Neuronal stem cell (in vitro differentiated cells): Measurements from ENCODE around the gene ZDHHC22.

Source experiments
- DNase-seq: peaks from one replicate; pipeline ENCODE4 v3.0.0-alpha.2; 2013; ENCODE audit warnings: low spot score
- H2AFZ ChIP-seq: one replicate; pipeline ENCODE4 v1.6.1; 2013; ENCODE audit warnings: mild to moderate bottlenecking, low read length, inconsistent platforms
- H2AK5ac ChIP-seq: 2 replicates; pipeline ENCODE4 v1.6.1; 2013; ENCODE audit warnings: low read depth, mild to moderate bottlenecking, inconsistent platforms, low read length, moderate library complexity, mixed read lengths
- H2BK120ac ChIP-seq: 2 replicates; pipeline ENCODE4 v1.6.1; 2013; ENCODE audit warnings: low read depth, mild to moderate bottlenecking, inconsistent platforms, low read length, moderate library complexity, mixed read lengths
- H2BK12ac ChIP-seq: one replicate; pipeline ENCODE4 v1.6.1; 2013; ENCODE audit warnings: low read length, inconsistent platforms
- H2BK15ac ChIP-seq: 2 replicates; pipeline ENCODE4 v1.6.1; 2013; ENCODE audit warnings: mild to moderate bottlenecking, low read length, inconsistent platforms, mixed read lengths
- H2BK5ac ChIP-seq: one replicate; pipeline ENCODE4 v1.6.1; 2013; ENCODE audit warnings: inconsistent platforms, mild to moderate bottlenecking, low read length, moderate library complexity
- H3K14ac ChIP-seq: one replicate; pipeline ENCODE4 v1.6.1; 2013; ENCODE audit warnings: low read length, inconsistent platforms
- H3K18ac ChIP-seq: 2 replicates; pipeline ENCODE4 v1.6.1; 2013; ENCODE audit warnings: low read length, inconsistent platforms
- H3K23ac ChIP-seq: 2 replicates; pipeline ENCODE4 v1.6.1; 2013; ENCODE audit warnings: low read depth, mild to moderate bottlenecking, mixed read lengths, low read length, inconsistent platforms; ENCODE audit not compliant: poor library complexity
- H3K27ac ChIP-seq: replicated peaks from 3 replicates; pipeline ENCODE4 v1.5.1; 2013; ENCODE audit warnings: low read length, inconsistent platforms
- H3K27me3 ChIP-seq, 3 experiments: 2 replicates each; pipeline ENCODE4 v1.6.1; 2013; ENCODE audit warnings: low read length in 3 of 3, mild to moderate bottlenecking in 2 of 3, inconsistent platforms in 1 of 3, low read depth in 1 of 3, mixed read lengths in 1 of 3, moderate library complexity in 1 of 3; ENCODE audit not compliant: control insufficient read depth in 3 of 3, insufficient read depth in 3 of 3
- H3K36me3 ChIP-seq, 2 donors: replicated peaks in 1 of 2; 2 replicates each; pipeline ENCODE4 v1.6.1; 2013; ENCODE audit warnings: low read length in 2 of 2; ENCODE audit not compliant: control insufficient read depth in 2 of 2, insufficient read depth in 2 of 2
- H3K4ac ChIP-seq: 2 replicates; pipeline ENCODE4 v1.6.1; 2013; ENCODE audit warnings: inconsistent platforms, mild to moderate bottlenecking, low read length, moderate library complexity
- H3K4me1 ChIP-seq, 2 donors: 1 replicate in 1 of 2; 2 replicates in 1 of 2; pipeline ENCODE4 v1.6.1; 2013; ENCODE audit warnings: low read length in 2 of 2, low read depth in 1 of 2; ENCODE audit not compliant: control insufficient read depth in 2 of 2, insufficient read depth in 1 of 2
- H3K4me2 ChIP-seq: one replicate; pipeline ENCODE4 v1.6.1; 2013; ENCODE audit warnings: mild to moderate bottlenecking, low read length, inconsistent platforms; ENCODE audit not compliant: insufficient read depth, poor library complexity, severe bottlenecking
- H3K4me3 ChIP-seq, 2 donors: 2 replicates each; pipeline ENCODE4 v1.5.1; 2013; ENCODE audit warnings: low read length in 2 of 2, mild to moderate bottlenecking in 2 of 2, inconsistent platforms in 1 of 2, moderate library complexity in 1 of 2
- H3K79me1 ChIP-seq: one replicate; pipeline ENCODE4 v1.6.1; 2013; ENCODE audit warnings: low read depth, mild to moderate bottlenecking, inconsistent platforms, low read length, moderate library complexity
- H3K9ac ChIP-seq: one replicate; pipeline ENCODE4 v1.6.1; 2013; ENCODE audit warnings: mild to moderate bottlenecking, low read depth, low read length, inconsistent platforms; ENCODE audit not compliant: poor library complexity
- H3K9me3 ChIP-seq, 2 donors: replicated peaks in 1 of 2; 2 replicates each; pipeline versions ENCODE3 to v1.6.1; 2013; ENCODE audit warnings: low read length in 2 of 2, mild to moderate bottlenecking in 2 of 2, inconsistent platforms in 1 of 2, low read depth in 1 of 2, mixed read lengths in 1 of 2, moderate library complexity in 1 of 2; ENCODE audit not compliant: control insufficient read depth in 2 of 2, insufficient read depth in 1 of 2
- H4K8ac ChIP-seq: one replicate; pipeline ENCODE4 v1.6.1; 2013; ENCODE audit warnings: low read depth, mild to moderate bottlenecking, inconsistent platforms, low read length, moderate library complexity
- H4K91ac ChIP-seq: one replicate; pipeline ENCODE4 v1.6.1; 2013; ENCODE audit warnings: low read length, low read depth, mild to moderate bottlenecking, inconsistent platforms; ENCODE audit not compliant: poor library complexity
- WGBS, 2 donors: extraction: QIAGEN DNeasy Blood & Tissue Kit; methylation state at CpG; one replicate each; pipeline ENCODE4 v1.1.7; 2013; ENCODE audit warnings: missing lambda C conversion rate in 2 of 2, mixed read lengths in 1 of 2; ENCODE audit not compliant: insufficient read length in 2 of 2, insufficient replicate concordance in 1 of 2; ENCODE audit errors: extremely low coverage in 2 of 2; 5-methylcytosine and 5-hydroxymethylcytosine counted together

Gene ZDHHC22

GRCh38 chr14:77113644-77114043, 27.9 kb downstream of the ZDHHC22 start:
- Histone ChIP-seq H3K18ac (no peak overlapping the region), H3K14ac (no peak overlapping the region), H3K4me3 (no peak overlapping the region), H2BK12ac (no peak overlapping the region), H2BK15ac (no peak overlapping the region), H2BK5ac (no peak overlapping the region), H3K27me3 (no peaks in the 10 kb centered on the region), H3K4me2 (no peak overlapping the region), H2AK5ac (no peak overlapping the region), H3K4me1 (peaks cover 3 to 25% of the 10 kb centered on the region in 2 donors), H2AFZ (no peak overlapping the region), H3K27ac (no peak overlapping the region), H3K23ac (no peak overlapping the region), H3K9me3 (no peaks in the 10 kb centered on the region), H2BK120ac (no peak overlapping the region), H4K8ac (no peak overlapping the region), H3K36me3 (peaks cover 17 to 80% of the 10 kb centered on the region in 2 donors), H3K4ac (no peak overlapping the region), H4K91ac (no peak overlapping the region), H3K9ac (no peak overlapping the region), H3K79me1 (no peaks in the 10 kb centered on the region)
- no peak for DNase-seq
- WGBS, 2 donors = no CpG with 5 or more reads among the region's 11 CpGs

DNA sequence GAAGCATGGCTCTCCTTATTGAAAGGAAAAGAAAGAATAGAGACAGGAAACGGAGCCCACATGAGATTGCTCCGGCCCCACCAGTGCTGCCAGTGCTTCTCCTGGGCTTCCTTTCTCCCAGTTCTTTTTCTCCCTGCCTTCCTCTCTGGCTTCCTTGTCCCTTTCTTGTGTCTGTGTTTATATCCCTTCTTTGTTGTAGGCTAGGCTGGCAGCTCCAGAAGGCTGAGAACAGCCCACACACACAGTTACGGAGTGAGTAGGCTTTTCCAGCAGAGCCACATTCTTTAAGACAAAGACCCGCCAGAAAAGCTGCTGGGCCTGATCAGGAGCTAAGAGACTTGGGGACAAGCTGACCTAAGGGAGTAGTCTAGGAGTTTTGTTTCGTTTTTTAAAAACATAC, 30.6 kb downstream of the ZDHHC22 start:
- Histone ChIP-seq H3K4me2 (no peak overlapping the region), H2AFZ (peak overlapping the region; percentile 53), H3K4ac (no peak overlapping the region), H2BK12ac (no peak overlapping the region), H3K27ac (peak overlapping the region; percentile 19), H3K9me3 (no peaks in the 10 kb centered on the region), H3K18ac (no peak overlapping the region), H3K14ac (no peak overlapping the region), H3K4me3 (no peak overlapping the region), H3K79me1 (no peaks in the 10 kb centered on the region), H4K91ac (no peak overlapping the region), H3K36me3 (peaks cover 17 to 86% of the 10 kb centered on the region in 2 donors), H2BK120ac (no peak overlapping the region), H3K23ac (no peak overlapping the region), H4K8ac (no peak overlapping the region), H2AK5ac (no peak overlapping the region), H2BK5ac (no peak overlapping the region), H3K4me1 (peaks cover 3 to 29% of the 10 kb centered on the region in 2 donors), H3K27me3 (no peaks in the 10 kb centered on the region), H3K9ac (no peak overlapping the region), H2BK15ac (no peak overlapping the region)
- no CpG with 5 or more reads among the region's 5 CpGs for WGBS, 2 donors
- DNase-seq = peak; percentile 79

DNA sequence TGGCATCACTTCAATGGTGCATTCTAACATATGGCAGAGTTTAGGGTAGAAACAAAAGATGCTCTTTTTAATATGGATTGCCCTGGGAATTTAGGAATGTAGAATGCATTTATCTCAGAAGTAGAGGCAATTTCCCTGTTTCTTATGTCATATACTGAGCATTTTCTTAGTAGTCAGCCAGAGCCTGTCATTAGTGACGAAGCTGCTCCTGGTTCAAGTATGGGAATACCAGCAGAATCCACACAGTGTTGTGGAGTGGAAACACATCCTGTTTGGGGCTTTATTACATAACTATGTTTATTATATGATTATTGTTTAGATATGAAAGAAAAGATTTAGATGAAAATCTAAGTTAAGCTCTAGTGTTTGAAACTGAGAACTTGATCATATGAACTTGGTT, 31.3 kb downstream of the ZDHHC22 start:
- Histone ChIP-seq H3K9me3 (no peaks in the 10 kb centered on the region), H4K91ac (no peak overlapping the region), H3K27me3 (no peaks in the 10 kb centered on the region), H3K23ac (no peak overlapping the region), H3K27ac (no peak overlapping the region), H3K4me3 (no peak overlapping the region), H3K4me2 (no peak overlapping the region), H3K4me1 (peaks cover 5 to 36% of the 10 kb centered on the region in 2 donors), H2AK5ac (no peak overlapping the region), H3K4ac (no peak overlapping the region), H3K9ac (no peak overlapping the region), H3K36me3 (peaks cover 17 to 84% of the 10 kb centered on the region in 2 donors), H2BK12ac (no peak overlapping the region), H2BK15ac (no peak overlapping the region), H3K79me1 (no peaks in the 10 kb centered on the region), H4K8ac (no peak overlapping the region), H2AFZ (no peak overlapping the region), H3K14ac (no peak overlapping the region), H2BK5ac (no peak overlapping the region), H2BK120ac (no peak overlapping the region), H3K18ac (no peak overlapping the region)
- WGBS, 2 donors = no CpG with 5 or more reads among the region's 1 CpG
- DNase-seq = no peak

DNA sequence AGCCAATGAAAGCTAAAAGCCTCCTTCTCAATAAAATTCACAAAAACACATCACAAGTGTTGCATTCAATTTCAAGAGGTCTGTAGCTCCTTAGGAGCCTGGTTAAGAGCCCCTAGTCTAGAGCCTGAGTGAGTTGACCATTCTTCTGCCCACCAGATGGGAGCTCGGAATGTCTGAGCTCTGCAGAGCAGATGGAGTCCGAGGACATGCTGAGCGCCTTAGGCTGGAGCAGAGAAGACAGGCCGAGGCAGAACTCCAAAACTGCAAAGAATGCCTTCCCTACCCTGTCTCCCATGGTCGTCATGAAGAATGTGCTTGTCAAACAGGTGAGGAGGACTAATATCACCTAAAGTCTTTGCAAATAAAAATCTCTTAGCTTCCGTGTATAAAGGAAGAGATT, 31.9 kb downstream of the ZDHHC22 start:
- no peak overlapping the region for H2BK120ac ChIP-seq
- H3K4ac ChIP-seq = no peak overlapping the region
- no peaks in the 10 kb centered on the region for H3K79me1 ChIP-seq
- H3K4me3 ChIP-seq = no peak overlapping the region
- H3K23ac ChIP-seq = no peak overlapping the region
- no peak overlapping the region for H3K27ac ChIP-seq
- no peak overlapping the region for H2AK5ac ChIP-seq
- H4K91ac ChIP-seq = no peak overlapping the region
- no peaks in the 10 kb centered on the region for H3K9me3 ChIP-seq
- H2AFZ ChIP-seq = no peak overlapping the region
- no CpG with 5 or more reads among the region's 6 CpGs for WGBS, 2 donors
- H3K14ac ChIP-seq = no peak overlapping the region
- no peak overlapping the region for H3K9ac ChIP-seq
- H3K4me2 ChIP-seq = no peak overlapping the region
- H3K18ac ChIP-seq = no peak overlapping the region
- no peak overlapping the region for H2BK5ac ChIP-seq
- no peak overlapping the region for H4K8ac ChIP-seq
- H3K27me3 ChIP-seq = no peaks in the 10 kb centered on the region
- H3K36me3 ChIP-seq = peaks cover 16 to 78% of the 10 kb centered on the region in 2 donors
- H2BK12ac ChIP-seq = no peak overlapping the region
- H3K4me1 ChIP-seq = peaks cover 5 to 42% of the 10 kb centered on the region in 2 donors
- H2BK15ac ChIP-seq = no peak overlapping the region
- no peak for DNase-seq
